Osteoblast (primary cell): ENCODE measurements around the gene EXTL1. TPM values are rescaled to one million over a fixed set of nuclear protein-coding genes. Genes with fewer than 3 reads are reported as not detected.

Experiments
- DNase-seq: peaks from one replicate; pipeline ENCODE4 v3.0.0; 2011; ENCODE audit warnings: low spot score, mixed read lengths; ENCODE audit not compliant: insufficient read length; ENCODE audit errors: missing footprints
- H2AFZ ChIP-seq: 2 replicates; pipeline ENCODE4 v1.6.0; 2011; ENCODE audit warnings: mild to moderate bottlenecking, low read length
- H3K27ac ChIP-seq: 2 replicates; pipeline ENCODE4 v1.5.1; 2011; ENCODE audit warnings: mild to moderate bottlenecking, low read depth, low read length, moderate library complexity
- H3K27me3 ChIP-seq: 2 replicates; pipeline ENCODE4 v1.6.0; 2012; ENCODE audit warnings: mild to moderate bottlenecking, control low read depth, inconsistent platforms, low read length, moderate library complexity; ENCODE audit not compliant: insufficient read depth
- H3K36me3 ChIP-seq: 2 replicates; pipeline ENCODE4 v1.5.1; 2011; ENCODE audit warnings: mild to moderate bottlenecking, low read length, control low read depth, moderate library complexity; ENCODE audit not compliant: insufficient read depth
- H3K4me1 ChIP-seq: 2 replicates; pipeline ENCODE4 v1.5.1; 2011; ENCODE audit warnings: mild to moderate bottlenecking, low read length, control low read depth, moderate library complexity; ENCODE audit not compliant: insufficient read depth
- H3K4me2 ChIP-seq: 2 replicates; pipeline ENCODE4 v1.6.0; 2011; ENCODE audit warnings: mild to moderate bottlenecking, low read length; ENCODE audit not compliant: insufficient read depth
- H3K4me3 ChIP-seq: fragments of 200-600 bp; sonication (generic); 3 replicates; pipeline ENCODE4 v1.5.1; 2012; ENCODE audit warnings: mild to moderate bottlenecking, low read length, inconsistent platforms; ENCODE audit not compliant: insufficient read depth
- H3K79me2 ChIP-seq: 2 replicates; pipeline ENCODE4 v1.6.0; 2012; ENCODE audit warnings: mild to moderate bottlenecking, low read length, control low read depth, inconsistent platforms; ENCODE audit not compliant: insufficient read depth
- H3K9me3 ChIP-seq: 2 replicates; pipeline ENCODE4 v1.5.1; 2011; ENCODE audit warnings: low read depth, low read length, control low read depth
- H4K20me1 ChIP-seq: 2 replicates; pipeline ENCODE4 v1.6.0; 2012; ENCODE audit warnings: mild to moderate bottlenecking, low read length, control low read depth; ENCODE audit not compliant: insufficient read depth
- CTCF ChIP-seq: IDR thresholded peaks from 2 replicates; pipeline ENCODE4 v1.5.1; 2011; ENCODE audit warnings: mild to moderate bottlenecking, low read depth, low read length, moderate library complexity; ENCODE audit errors: extremely low read depth
- total RNA-seq: library from RNA; depleted of rRNA; stranded (reverse); fragments of >200 nt; gene quantifications from 2 replicates; pipeline ENCODE4 v1.2.3, GENCODE V29; 2012

EXTL1 gene
- total RNA-seq, 1 donor, result 1.4 TPM

- no peaks in the 10 kb centered on the region for H3K9me3 ChIP-seq
- peaks cover 14% of the 10 kb centered on the region for H3K4me1 ChIP-seq
- TF ChIP-seq CTCF, result peak; percentile 99
- DNase-seq, result peak; percentile 98
- H3K4me2 ChIP-seq, result peak within 1 kb of the TSS; percentile 81
- peak within 1 kb of the TSS; percentile 88 for H2AFZ ChIP-seq
- peak within 1 kb of the TSS; percentile 71 for H3K27ac ChIP-seq
- no peaks in the 10 kb centered on the region for H4K20me1 ChIP-seq
- peaks cover 3% of the 10 kb centered on the region for H3K79me2 ChIP-seq
- H3K36me3 ChIP-seq, result no peaks in the 10 kb centered on the region
- H3K27me3 ChIP-seq, result no peaks in the 10 kb centered on the region
- peak within 1 kb of the TSS; percentile 74 for H3K4me3 ChIP-seq
Observed at GRCh38 chr1:25997828-25998761, 23.5 kb upstream of the EXTL1 start, which contains the start of gene PAFAH2. Gene PAFAH2, minus strand, starts transcription at chr1:25998063. Its CDS starts 7,247 bp downstream, at chr1:25990816.

GRCh38 chr1:25999041-25999800, 22.4 kb upstream of the EXTL1 start:
- Histone ChIP-seq H3K36me3 (no peaks in the 10 kb centered on the region), H3K4me1 (peaks cover 14% of the 10 kb centered on the region), H3K9me3 (no peaks in the 10 kb centered on the region), H3K4me2 (no peak overlapping the region), H3K4me3 (no peak overlapping the region), H3K27me3 (no peaks in the 10 kb centered on the region), H3K79me2 (peaks cover 3% of the 10 kb centered on the region), H4K20me1 (no peaks in the 10 kb centered on the region), H2AFZ (peak overlapping the region; percentile 88), H3K27ac (no peak overlapping the region)
- no peak for DNase-seq
- no peak for TF ChIP-seq CTCF

- Histone ChIP-seq H3K4me2 (no peak overlapping the region), H4K20me1 (no peaks in the 10 kb centered on the region), H3K4me3 (no peak overlapping the region), H2AFZ (no peak overlapping the region), H3K4me1 (peaks cover 4% of the 10 kb centered on the region), H3K79me2 (no peaks in the 10 kb centered on the region), H3K9me3 (no peaks in the 10 kb centered on the region), H3K27me3 (no peaks in the 10 kb centered on the region), H3K27ac (no peak overlapping the region), H3K36me3 (no peaks in the 10 kb centered on the region)
- no peak for TF ChIP-seq CTCF
- no peak for DNase-seq
Observed at GRCh38 chr1:26003262-26003661, 18.3 kb upstream of the EXTL1 start.

- H3K27me3 ChIP-seq, result no peaks in the 10 kb centered on the region
- H3K4me1 ChIP-seq, result no peaks in the 10 kb centered on the region
- H3K9me3 ChIP-seq, result no peaks in the 10 kb centered on the region
- H3K79me2 ChIP-seq, result no peaks in the 10 kb centered on the region
- no peaks in the 10 kb centered on the region for H4K20me1 ChIP-seq
- no peak for DNase-seq
- H3K4me2 ChIP-seq, result no peak overlapping the region
- no peak overlapping the region for H3K27ac ChIP-seq
- no peaks in the 10 kb centered on the region for H3K36me3 ChIP-seq
- TF ChIP-seq CTCF, result no peak
- H2AFZ ChIP-seq, result no peak overlapping the region
- no peak overlapping the region for H3K4me3 ChIP-seq
Observed at GRCh38 chr1:26003756-26004155, 17.8 kb upstream of the EXTL1 start.
